ENCODE results near the gene ST3GAL3. TPM values are rescaled to one million over a fixed set of nuclear protein-coding genes. Genes with fewer than 3 reads are reported as not detected.

ST3GAL3 gene
- total RNA-seq, 1 experiment from 2014 or later, result 26.8 TPM

GRCh38 chr1:43963890-43964289 lies 256.6 kb downstream of the ST3GAL3 start:
- no TSS peak for BruUV-seq (replicated peaks)
- DNase-seq (ENCODE audit: low spot score), result no peak
- TF ChIP-seq EZH2 (IDR thresholded peaks at IDR 0.05; ENCODE audit: borderline replicate concordance, low read depth, low read length, poor library complexity, severe bottlenecking) (no peak), CTCF (conservative IDR thresholded peaks at IDR 0.05; ENCODE audit: low read depth, low read length) (no peak)
- Histone ChIP-seq H3K27me3 (replicated peaks; ENCODE audit: insufficient read depth, low read depth, low read length, poor library complexity) (no peaks in the 10 kb centered on the region), H3K36me3 (ENCODE audit: insufficient read depth, low read length, poor library complexity, severe bottlenecking) (peaks cover 5% of the 10 kb centered on the region), H3K27ac (ENCODE audit: low read depth, low read length, poor library complexity, severe bottlenecking) (no peak overlapping the region), H3K9me3 (ENCODE audit: low read depth, low read length, poor library complexity, severe bottlenecking) (no peaks in the 10 kb centered on the region), H3K4me3 (ENCODE audit: low read depth, low read length, poor library complexity, severe bottlenecking) (no peak overlapping the region), H3K4me1 (ENCODE audit: insufficient read depth, low read length, poor library complexity, severe bottlenecking) (no peaks in the 10 kb centered on the region)
- CTCF ChIA-PET, result no interaction called here
- POLR2A ChIA-PET (ENCODE audit: low non-redundant PET), result no interaction called here
- intact Hi-C loops (cut with micrococcal nuclease; ENCODE audit: unreplicated experiment), result no loop called here

- POLR2A ChIA-PET (ENCODE audit: low non-redundant PET), result no interaction called here
- BruUV-seq (replicated peaks), result no TSS peak
- Histone ChIP-seq H3K9me3 (ENCODE audit: low read depth, low read length, poor library complexity, severe bottlenecking) (no peaks in the 10 kb centered on the region), H3K36me3 (ENCODE audit: insufficient read depth, low read length, poor library complexity, severe bottlenecking) (peaks cover 5% of the 10 kb centered on the region), H3K27me3 (replicated peaks; ENCODE audit: insufficient read depth, low read depth, low read length, poor library complexity) (no peaks in the 10 kb centered on the region), H3K4me1 (ENCODE audit: insufficient read depth, low read length, poor library complexity, severe bottlenecking) (no peaks in the 10 kb centered on the region), H3K27ac (ENCODE audit: low read depth, low read length, poor library complexity, severe bottlenecking) (no peak overlapping the region), H3K4me3 (ENCODE audit: low read depth, low read length, poor library complexity, severe bottlenecking) (no peak overlapping the region)
- CTCF ChIA-PET, result no interaction called here
- TF ChIP-seq CTCF (conservative IDR thresholded peaks at IDR 0.05; ENCODE audit: low read depth, low read length), result no peak
- TF ChIP-seq EZH2 (IDR thresholded peaks at IDR 0.05; ENCODE audit: borderline replicate concordance, low read depth, low read length, poor library complexity, severe bottlenecking), result no peak
- intact Hi-C loops (cut with micrococcal nuclease; ENCODE audit: unreplicated experiment), result no loop called here
- DNase-seq (ENCODE audit: low spot score), result no peak
Measured at GRCh38 chr1:43965316-43965715, 258.0 kb downstream of the ST3GAL3 start.

- H3K27me3 ChIP-seq (replicated peaks; ENCODE audit: insufficient read depth, low read depth, low read length, poor library complexity), result no peaks in the 10 kb centered on the region
- POLR2A ChIA-PET (ENCODE audit: low non-redundant PET), result no interaction called here
- TF ChIP-seq CTCF (conservative IDR thresholded peaks at IDR 0.05; ENCODE audit: low read depth, low read length) (no peak), EZH2 (IDR thresholded peaks at IDR 0.05; ENCODE audit: borderline replicate concordance, low read depth, low read length, poor library complexity, severe bottlenecking) (no peak)
- intact Hi-C loops (cut with micrococcal nuclease; ENCODE audit: unreplicated experiment), result no loop called here
- CTCF ChIA-PET, result no interaction called here
- no peaks in the 10 kb centered on the region for H3K36me3 ChIP-seq (ENCODE audit: insufficient read depth, low read length, poor library complexity, severe bottlenecking)
- H3K4me3 ChIP-seq (ENCODE audit: low read depth, low read length, poor library complexity, severe bottlenecking), result no peak overlapping the region
- DNase-seq (ENCODE audit: low spot score), result no peak
- no TSS peak for BruUV-seq (replicated peaks)
- no peaks in the 10 kb centered on the region for H3K4me1 ChIP-seq (ENCODE audit: insufficient read depth, low read length, poor library complexity, severe bottlenecking)
- no peak overlapping the region for H3K27ac ChIP-seq (ENCODE audit: low read depth, low read length, poor library complexity, severe bottlenecking)
- H3K9me3 ChIP-seq (ENCODE audit: low read depth, low read length, poor library complexity, severe bottlenecking), result no peaks in the 10 kb centered on the region
Measured at GRCh38 chr1:43968348-43968948, 261.1 kb downstream of the ST3GAL3 start.

Measured in A673 (cell line).